GM18861 (cell line): ENCODE data around the gene MRPL42.
"Not testable (repeated sequence)": the region's sequence is repeated elsewhere in the genome, so short reads cannot be mapped to it uniquely, and the experiment has no call there.

Source experiments
- ATAC-seq: cut with Tn5 transposase; IDR thresholded peaks from one replicate; pipeline ENCODE4 v1.9.1; 2021; ENCODE audit not compliant: unreplicated experiment

MRPL42 gene

DNA sequence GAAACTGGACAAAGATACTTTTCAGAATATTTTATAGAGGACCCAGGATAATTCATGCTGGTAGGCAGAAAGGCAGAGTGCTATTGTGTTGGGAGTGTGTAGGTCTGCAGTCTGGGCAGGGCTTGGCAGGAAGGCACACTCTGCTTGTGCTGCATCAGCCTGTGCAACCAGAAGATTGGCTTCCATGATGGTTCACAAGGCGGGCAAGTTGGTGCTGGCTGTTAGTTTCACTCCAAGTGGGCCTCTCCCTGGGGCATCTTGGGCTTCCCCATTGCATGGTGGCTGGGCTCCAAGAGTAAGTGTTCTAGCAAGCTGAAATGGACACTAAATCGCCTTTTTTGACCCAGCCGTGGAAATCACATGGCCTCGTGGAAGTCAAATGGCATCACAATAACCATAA, 23.7 kb upstream of the MRPL42 start:
- no peak for ATAC-seq

DNA sequence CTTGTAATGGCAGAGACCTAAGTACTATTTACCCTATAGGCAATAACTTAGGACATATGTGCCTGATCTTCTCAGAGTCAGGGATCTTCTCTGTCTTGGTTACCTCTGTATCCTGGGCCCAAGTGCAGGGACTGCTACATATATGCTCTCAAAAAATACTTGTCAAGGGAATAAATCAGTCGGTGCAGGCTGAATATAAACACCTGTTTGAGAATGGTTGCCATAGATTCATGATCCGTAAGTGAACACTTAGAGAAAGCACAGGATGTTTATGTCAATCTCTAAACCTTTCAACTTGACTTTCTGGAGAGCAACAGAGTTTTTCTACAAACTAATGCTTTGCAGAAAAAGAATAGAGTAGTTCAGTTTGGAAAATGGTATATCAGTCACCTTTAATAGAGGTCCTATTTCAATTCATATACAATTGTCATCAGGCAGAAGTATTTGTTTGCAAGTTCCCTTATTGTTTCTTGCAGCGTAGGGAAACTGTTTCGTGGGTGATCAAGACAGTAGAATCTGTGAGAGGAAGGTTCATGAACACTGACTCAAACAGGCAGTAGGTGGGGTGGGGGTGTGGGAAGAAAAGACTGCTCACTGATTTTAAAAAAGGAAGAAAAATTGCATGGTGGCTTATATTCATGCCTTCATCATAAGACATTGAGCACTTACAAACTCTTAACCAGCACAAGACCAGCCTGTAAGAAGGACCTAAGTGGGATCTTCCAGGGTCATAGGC, 19.6 kb upstream of the MRPL42 start:
- ATAC-seq: no peak

- peak; percentile 3 for ATAC-seq
These were observed 18.5 kb upstream of the MRPL42 start for GRCh38 chr12:93448796-93449195.

DNA sequence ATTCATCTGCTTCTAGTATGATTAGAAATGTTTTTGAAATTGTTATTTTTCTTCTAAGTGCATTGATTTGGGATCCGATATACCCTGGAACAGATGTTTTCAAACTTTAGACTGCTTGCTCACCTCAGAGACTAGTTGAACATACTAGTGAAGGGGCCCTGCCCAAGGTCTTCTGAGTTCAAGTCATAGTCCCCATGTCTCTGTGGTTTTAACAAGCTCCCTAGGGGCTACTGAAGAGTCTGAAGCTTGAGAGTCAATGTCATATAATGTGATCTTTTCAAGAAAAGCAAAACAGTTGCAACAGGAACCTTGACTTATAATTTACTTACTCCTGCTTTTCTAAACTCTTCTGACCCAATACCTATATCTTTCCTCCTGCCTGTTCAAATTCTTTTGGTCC, 18.0 kb upstream of the MRPL42 start:
- peak; percentile 99 for ATAC-seq

DNA sequence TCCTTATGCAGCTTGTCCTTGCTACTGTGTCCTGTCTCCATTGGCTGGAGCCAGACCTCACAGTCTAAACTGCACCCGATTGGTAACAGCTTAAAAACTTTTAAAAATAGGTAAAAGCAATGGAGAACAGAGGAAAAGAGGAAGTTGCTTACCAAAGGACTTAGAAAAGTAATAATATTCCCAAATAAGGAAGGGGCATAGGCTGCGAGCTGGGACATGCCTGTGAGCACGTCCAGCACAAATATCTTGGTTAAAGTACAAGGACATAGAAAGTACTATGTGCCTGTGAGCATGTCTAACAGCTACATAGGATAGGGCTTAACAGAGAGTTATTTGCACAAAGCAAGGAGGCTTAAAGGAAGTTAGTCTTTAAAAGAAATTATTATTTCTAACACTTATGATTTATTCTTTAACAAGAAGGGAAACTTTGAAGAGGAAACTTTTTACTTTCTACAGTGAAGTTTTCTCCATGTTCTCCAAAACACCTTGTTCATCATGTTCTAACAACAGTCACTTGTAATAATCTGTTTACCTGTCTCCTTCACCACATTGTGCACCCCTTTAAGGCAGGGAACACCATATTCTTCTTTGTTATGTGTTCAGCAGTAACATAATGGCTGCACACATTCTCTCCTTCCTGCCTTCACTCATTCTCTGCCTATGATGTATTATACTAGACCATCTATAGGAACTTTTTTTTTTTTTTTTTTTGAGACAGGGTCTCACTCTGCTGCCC, 15.7 kb upstream of the MRPL42 start:
- ATAC-seq: no peak

GRCh38 chr12:93453633-93454032, 13.7 kb upstream of the MRPL42 start:
- no peak for ATAC-seq

DNA sequence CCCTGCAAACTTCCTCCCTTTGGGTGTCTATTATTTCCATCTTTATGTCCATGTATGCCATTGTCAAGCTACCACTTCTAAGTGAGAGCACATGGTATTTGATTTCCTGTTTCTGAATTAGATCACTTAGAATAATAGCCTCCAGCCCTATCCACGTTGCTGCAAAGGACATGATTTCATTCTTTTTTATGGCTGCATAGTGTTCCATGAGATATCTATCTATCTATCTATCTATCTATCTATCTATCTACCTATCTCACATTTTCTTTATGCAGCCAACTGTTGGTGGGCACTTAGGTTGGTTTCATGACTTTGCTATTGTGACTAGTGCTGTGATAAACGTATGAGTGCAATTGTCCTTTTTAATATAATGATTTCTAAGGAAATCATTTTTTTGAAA, 11.2 kb upstream of the MRPL42 start:
- no peak for ATAC-seq

DNA sequence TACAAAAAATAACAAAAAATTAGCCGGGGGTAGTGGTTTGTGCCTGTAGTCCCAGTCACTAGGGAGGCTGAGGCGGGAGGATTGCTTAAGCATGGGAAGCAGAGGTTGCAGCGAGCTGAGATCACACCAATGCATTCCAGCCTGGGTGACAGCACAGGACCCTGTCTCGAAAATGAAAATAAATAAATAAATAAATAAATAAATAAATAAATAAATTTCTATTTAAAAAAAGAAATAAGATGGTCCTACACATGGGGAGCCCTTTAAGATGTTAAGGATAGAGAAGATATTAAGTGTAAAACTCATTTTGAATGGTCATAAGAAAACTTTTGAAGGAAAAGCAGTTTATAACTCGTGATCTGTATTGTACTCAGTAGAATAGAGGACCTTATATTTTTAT, 8.2 kb upstream of the MRPL42 start:
- no peak for ATAC-seq

DNA sequence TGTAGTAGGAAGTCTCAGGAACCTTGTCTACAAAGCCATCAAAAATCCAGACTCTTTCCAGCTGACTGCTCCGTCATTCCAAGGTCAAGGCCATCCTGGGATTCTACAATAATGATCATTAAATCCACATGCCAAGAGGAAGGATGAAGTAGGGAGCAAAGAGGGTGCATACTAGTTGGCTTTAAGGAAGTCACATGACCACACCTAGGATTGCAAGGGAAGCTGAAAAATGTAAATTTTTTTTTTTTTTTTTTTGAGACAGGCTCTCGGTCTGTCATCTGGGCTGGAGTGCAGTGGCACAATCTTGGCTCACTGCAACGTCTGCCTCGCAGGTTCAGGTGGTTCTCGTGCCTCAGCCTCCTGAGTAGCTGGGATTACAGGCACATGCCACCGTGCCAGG, 7.3 kb upstream of the MRPL42 start:
- no peak for ATAC-seq

DNA sequence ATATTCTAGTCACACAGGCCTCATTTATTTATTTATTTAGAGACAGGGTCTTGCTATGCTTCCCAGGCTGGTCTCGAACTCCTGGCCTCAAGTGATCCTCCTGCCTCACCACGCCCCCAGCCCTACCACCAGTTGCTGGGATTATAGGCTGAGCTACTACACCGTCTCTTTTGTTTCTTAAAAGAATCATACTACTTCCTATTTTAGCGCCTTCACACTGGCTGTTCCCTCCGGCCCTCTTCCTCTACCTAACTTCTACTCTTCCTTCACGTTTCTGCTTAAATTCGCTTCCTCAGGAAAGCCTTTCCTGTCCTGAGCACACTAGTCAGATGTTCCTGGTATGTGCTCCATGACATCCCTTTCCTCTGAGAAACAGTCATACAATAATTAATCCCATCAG, 6.4 kb upstream of the MRPL42 start:
- ATAC-seq: no peak

GRCh38 chr12:93461503-93461902, 5.8 kb upstream of the MRPL42 start:
- no peak for ATAC-seq

DNA sequence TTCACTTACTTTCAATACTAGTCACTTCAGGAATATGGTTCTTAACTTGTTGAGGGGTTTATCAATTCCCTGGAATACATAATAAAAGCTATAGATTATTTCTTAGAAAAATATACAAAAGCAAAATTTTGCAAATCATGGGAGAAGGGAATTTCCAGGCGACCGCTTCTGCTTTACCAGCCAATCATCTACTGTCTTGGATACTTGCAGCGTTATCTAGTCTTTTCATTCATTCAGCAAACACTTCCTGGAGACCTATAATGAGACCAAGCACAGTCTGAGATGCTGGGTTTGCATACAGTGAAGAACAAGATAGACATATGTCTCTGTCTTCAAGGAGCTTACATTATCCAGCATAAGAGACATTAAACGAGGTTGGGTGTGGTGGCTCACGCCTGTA, 1.5 kb upstream of the MRPL42 start:
- no peak for ATAC-seq

GRCh38 chr12:93466625-93467350, 526 bp upstream of the MRPL42 start:
- no peak for ATAC-seq

GRCh38 chr12:93468008-93468371, 676 bp downstream of the MRPL42 start:
- peak; percentile 21 for ATAC-seq

DNA sequence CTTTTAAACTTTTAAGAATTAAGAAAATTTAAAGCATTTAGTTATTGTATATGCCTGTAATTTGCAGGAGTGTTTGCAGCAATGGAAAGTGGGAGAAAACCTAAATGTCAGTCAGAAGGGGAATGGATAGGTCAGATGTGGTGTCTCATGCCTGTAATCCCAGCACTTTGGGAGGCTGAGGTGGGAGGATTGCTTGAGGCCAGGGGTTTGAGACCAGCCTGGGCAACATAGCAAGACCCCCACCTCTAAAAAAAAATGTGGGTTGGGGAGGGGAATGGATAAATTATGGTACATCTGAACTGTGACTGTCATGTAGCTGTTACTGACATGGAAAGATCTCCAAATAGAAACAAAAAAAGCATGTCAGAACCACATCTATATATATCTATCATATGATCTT, 2.1 kb downstream of the MRPL42 start:
- no peak for ATAC-seq

- ATAC-seq: no peak
These were observed 9.2 kb downstream of the MRPL42 start for GRCh38 chr12:93476555-93476954.

- no peak for ATAC-seq
These were observed 15.4 kb downstream of the MRPL42 start for GRCh38 chr12:93482721-93483120.

DNA sequence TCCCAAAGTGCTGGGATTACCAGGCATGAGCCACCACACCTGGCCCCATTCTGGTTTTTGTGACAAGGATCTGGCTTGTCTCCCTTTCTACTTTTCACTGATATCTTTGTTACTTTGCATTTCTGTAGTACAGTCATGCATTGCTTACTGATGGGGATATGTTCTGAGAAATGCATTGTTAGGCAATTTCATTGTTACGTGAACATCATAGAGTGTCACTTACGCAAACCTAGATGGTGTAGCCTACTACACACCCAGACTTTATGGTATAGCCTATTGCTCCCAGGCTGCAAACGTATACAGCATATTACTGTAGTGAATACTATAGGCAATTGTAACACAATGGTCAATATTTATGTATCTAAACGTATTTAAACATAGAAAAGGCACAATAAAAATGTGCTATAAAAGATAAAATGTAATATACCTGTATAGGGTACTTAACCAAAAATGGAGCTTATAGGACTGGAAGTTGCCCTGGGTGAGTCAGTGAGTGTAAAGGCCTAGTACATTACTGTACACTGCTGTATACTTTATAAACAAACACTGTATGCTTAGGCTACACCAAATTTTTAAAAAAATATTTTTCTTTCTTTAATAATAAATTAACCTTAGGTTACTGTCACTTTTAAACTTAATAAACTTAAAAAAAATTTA, 16.0 kb downstream of the MRPL42 start:
- no peak for ATAC-seq

GRCh38 chr12:93484315-93484981, 17.1 kb downstream of the MRPL42 start:
- ATAC-seq: no peak

GRCh38 chr12:93492808-93493207, 25.5 kb downstream of the MRPL42 start:
- not testable (repeated sequence) for ATAC-seq

DNA sequence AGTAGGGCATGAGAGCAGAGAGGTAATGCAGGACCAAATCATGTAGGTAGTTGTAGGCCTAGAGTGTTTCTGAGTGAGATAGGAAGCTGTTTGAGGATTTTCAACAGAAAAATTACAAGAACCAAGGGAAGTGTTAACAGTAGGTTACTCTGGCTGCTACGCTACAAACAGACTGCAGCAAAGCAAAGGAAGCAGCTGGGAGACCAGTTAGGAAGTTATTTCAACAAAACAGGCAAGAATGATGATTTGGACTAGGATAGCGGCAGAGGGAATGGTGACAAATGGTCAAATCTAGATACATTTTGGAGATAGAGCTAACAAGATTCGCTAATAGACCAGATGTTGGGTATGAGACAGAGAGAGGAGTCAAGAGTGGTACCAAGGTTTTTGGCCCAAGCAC, 26.8 kb downstream of the MRPL42 start:
- ATAC-seq: no peak
